HepG2 (cell line): Measurements from ENCODE around the gene CTNNA2. TPM values are rescaled to one million over a fixed set of nuclear protein-coding genes. Genes with fewer than 3 reads are reported as not detected.

ENCODE experiments used
- ATAC-seq: fragments of 200-7000 bp; cut with Tn5 transposase; 3 replicates; pipeline ENCODE4 v1.9.1; 2020; ENCODE audit warnings: mild to moderate bottlenecking, moderate library complexity
- BruUV-seq: library from RNA; stranded (reverse); fragments of 400-500 nt; replicated peaks from 2 replicates; lab custom pipeline; 2021; lab: Mats Ljungman, UMichigan
- CTCF ChIA-PET: fragments of 300-600 bp; formaldehyde crosslinking; extraction: SDS; loops from one replicate; lab custom pipeline; 2021; ENCODE audit warnings: low total read pairs, inconsistent platforms, low intra/inter-chr PET ratio; lab: Yijun Ruan, JAX
- POLR2A ChIA-PET: fragments of 350-600 bp; sonication (Branson Sonifier 250); formaldehyde crosslinking; loops from one replicate; lab custom pipeline; 2020; ENCODE audit warnings: antibody characterized with exemption, inconsistent platforms; lab: Yijun Ruan, JAX
- DNase-seq: peaks from one replicate; pipeline ENCODE4 v3.0.0-alpha.2; 2015; ENCODE audit warnings: low spot score
- FAIRE-seq: peaks from 3 replicates; lab custom pipeline; 2011; peaks lifted over from hg19 to GRCh38; lab: Jason Lieb, UNC
- H2AFZ ChIP-seq: one replicate; pipeline ENCODE4 v1.6.1; 2011; ENCODE audit warnings: low read length, inconsistent platforms
- H3K27ac ChIP-seq: fragments of 300-600 bp; 3 replicates; pipeline ENCODE4 v1.8.0; 2011; ENCODE audit warnings: mixed run types, mild to moderate bottlenecking, mixed read lengths, low read length, inconsistent platforms; ENCODE audit not compliant: insufficient read depth; ENCODE audit errors: extremely low read length
- H3K27me3 ChIP-seq, 2 experiments: fragments of 200-600 bp in 1 of 2; 2 replicates in 1 of 2; 3 replicates in 1 of 2; pipeline versions ENCODE4 v1.6.0 to v1.8.0; 2011; ENCODE audit warnings: low read length in 2 of 2, mild to moderate bottlenecking in 2 of 2, moderate library complexity in 2 of 2, inconsistent platforms in 1 of 2; ENCODE audit not compliant: insufficient read depth in 2 of 2, control insufficient read depth in 1 of 2
- H3K36me3 ChIP-seq, 2 experiments: fragments of 200-600 bp in 1 of 2; replicated peaks in 1 of 2; 2 replicates in 1 of 2; 3 replicates in 1 of 2; pipeline versions ENCODE4 v1.5.1 to v1.8.0; 2011; ENCODE audit warnings: low read length in 2 of 2, inconsistent platforms in 1 of 2; ENCODE audit not compliant: insufficient read depth in 2 of 2, control insufficient read depth in 1 of 2
- H3K4me1 ChIP-seq: 2 replicates; pipeline ENCODE4 v1.5.1; 2012; ENCODE audit warnings: low read length, inconsistent platforms; ENCODE audit not compliant: insufficient read depth
- H3K4me2 ChIP-seq: 2 replicates; pipeline ENCODE4 v1.6.0; 2011; ENCODE audit warnings: low read depth, low read length, inconsistent platforms
- H3K4me3 ChIP-seq, 3 experiments: fragments of 200-600 bp in 1 of 3; sonication (generic), shearing (Covaris generic) in 1 of 3; replicated peaks in 1 of 3; 2 replicates each; pipeline ENCODE4 v1.5.1; 2011 to 2016; ENCODE audit warnings: low read length in 3 of 3, inconsistent platforms in 2 of 3, low read depth in 2 of 3, mild to moderate bottlenecking in 2 of 3, control low read depth in 1 of 3, mixed read lengths in 1 of 3; ENCODE audit not compliant: insufficient read depth in 1 of 3
- H3K79me2 ChIP-seq: one replicate; pipeline ENCODE4 v1.6.1; 2011; ENCODE audit warnings: low read length, inconsistent platforms; ENCODE audit not compliant: insufficient read depth
- H3K9ac ChIP-seq: 2 replicates; pipeline ENCODE4 v1.6.0; 2011; ENCODE audit warnings: mild to moderate bottlenecking, low read depth, low read length, inconsistent platforms; ENCODE audit not compliant: insufficient read depth
- H3K9me3 ChIP-seq: 2 replicates; pipeline ENCODE4 v1.5.1; 2012; ENCODE audit warnings: mild to moderate bottlenecking, low read length
- H4K20me1 ChIP-seq: 2 replicates; pipeline ENCODE4 v1.6.0; 2011; ENCODE audit warnings: inconsistent platforms, mild to moderate bottlenecking, low read length, moderate library complexity; ENCODE audit not compliant: insufficient read depth
- AGO2 ChIP-seq: fragments of 200-400 bp; formaldehyde crosslinking; optimal IDR thresholded peaks from 2 replicates; pipeline ENCODE3; 2017; ENCODE audit warnings: mild to moderate bottlenecking, low read depth, low read length, moderate library complexity
- SMYD3 ChIP-seq: sonication (generic); formaldehyde crosslinking; IDR thresholded peaks from 2 replicates; pipeline ENCODE4 v1.8.1; 2023; ENCODE audit warnings: mild to moderate bottlenecking, missing genetic modification reagents
- WGBS: methylation state at CpG from one replicate; pipeline ENCODE4 v1.1.6; 2017; ENCODE audit warnings: low lambda C conversion rate; 5-methylcytosine and 5-hydroxymethylcytosine counted together
- in situ Hi-C: cut with HindIII; loops from 2 replicates; pipeline ENCODE4 v1.10.0; 2017; ENCODE audit warnings: low pct_unique_long_range_greater_than_20kb; ENCODE audit not compliant: extremely low pct_ligation_motif_present
- intact Hi-C: fragments of 100-400 bp; cut with micrococcal nuclease; formaldehyde crosslinking; loops from one replicate; pipeline ENCODE4 v1.10.0; 2022; ENCODE audit not compliant: unreplicated experiment
- polyA plus RNA-seq, 8 experiments: library from polyadenylated mRNA; depleted of rRNA in 3 of 8; stranded (reverse) in 7 of 8; unstranded in 1 of 8; fragments of >200 nt; fragmentation: Illumina TruSeq in 4 of 8; extraction: Trizol in 4 of 8; gene quantifications; 2 replicates each; pipeline versions ENCODE4 v1.2.1 to v1.2.3, GENCODE V29; 2011 to 2016; ENCODE audit warnings: low read depth in 4 of 8, missing spikeins in 1 of 8, mixed read lengths in 1 of 8; ENCODE audit not compliant: insufficient read depth in 1 of 8
- total RNA-seq, 5 experiments: library from RNA; depleted of rRNA; stranded (reverse); fragments of >200 nt; fragmentation: Illumina TruSeq; extraction: Trizol; gene quantifications; 2 replicates each; pipeline ENCODE4 v1.2.3, GENCODE V29; 2016; ENCODE audit warnings: low read depth in 1 of 5
- TF ChIP-seq, protein P1 (sequence below): IDR thresholded peaks from 2 replicates; pipeline ENCODE4 v1.6.1; 2016; ENCODE audit warnings: low read depth, missing genetic modification reagents, missing compliant biosample characterization
- TF ChIP-seq, protein P2 (sequence below): sonication (generic); formaldehyde crosslinking; IDR thresholded peaks from 2 replicates; pipeline ENCODE4 v1.9.0; 2022; ENCODE audit warnings: missing genetic modification reagents, mild to moderate bottlenecking, borderline replicate concordance

CTNNA2 gene
- total and polyA plus RNA-seq, 2 of the 13 experiments (the other 11 are each of a cell fraction or from before 2014, with no cell fraction given): not detected

DNA sequence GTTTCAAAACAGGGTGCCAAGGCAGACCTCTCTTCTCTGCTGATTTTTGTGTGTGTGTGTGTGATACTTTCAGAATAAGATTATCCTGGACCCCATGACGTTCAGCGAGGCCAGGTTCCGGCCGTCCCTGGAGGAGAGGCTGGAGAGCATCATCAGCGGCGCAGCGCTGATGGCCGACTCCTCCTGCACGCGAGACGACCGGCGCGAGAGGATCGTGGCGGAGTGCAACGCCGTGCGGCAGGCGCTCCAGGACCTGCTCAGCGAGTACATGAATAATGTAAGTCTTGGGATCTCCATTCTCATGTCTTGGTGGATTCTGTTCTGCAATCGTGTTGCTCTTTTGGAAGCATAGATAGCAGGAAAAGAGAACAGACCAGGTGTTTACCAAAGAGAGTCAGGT, 396.7 kb downstream of the CTNNA2 start (continued):
- TF ChIP-seq, protein P1, sequence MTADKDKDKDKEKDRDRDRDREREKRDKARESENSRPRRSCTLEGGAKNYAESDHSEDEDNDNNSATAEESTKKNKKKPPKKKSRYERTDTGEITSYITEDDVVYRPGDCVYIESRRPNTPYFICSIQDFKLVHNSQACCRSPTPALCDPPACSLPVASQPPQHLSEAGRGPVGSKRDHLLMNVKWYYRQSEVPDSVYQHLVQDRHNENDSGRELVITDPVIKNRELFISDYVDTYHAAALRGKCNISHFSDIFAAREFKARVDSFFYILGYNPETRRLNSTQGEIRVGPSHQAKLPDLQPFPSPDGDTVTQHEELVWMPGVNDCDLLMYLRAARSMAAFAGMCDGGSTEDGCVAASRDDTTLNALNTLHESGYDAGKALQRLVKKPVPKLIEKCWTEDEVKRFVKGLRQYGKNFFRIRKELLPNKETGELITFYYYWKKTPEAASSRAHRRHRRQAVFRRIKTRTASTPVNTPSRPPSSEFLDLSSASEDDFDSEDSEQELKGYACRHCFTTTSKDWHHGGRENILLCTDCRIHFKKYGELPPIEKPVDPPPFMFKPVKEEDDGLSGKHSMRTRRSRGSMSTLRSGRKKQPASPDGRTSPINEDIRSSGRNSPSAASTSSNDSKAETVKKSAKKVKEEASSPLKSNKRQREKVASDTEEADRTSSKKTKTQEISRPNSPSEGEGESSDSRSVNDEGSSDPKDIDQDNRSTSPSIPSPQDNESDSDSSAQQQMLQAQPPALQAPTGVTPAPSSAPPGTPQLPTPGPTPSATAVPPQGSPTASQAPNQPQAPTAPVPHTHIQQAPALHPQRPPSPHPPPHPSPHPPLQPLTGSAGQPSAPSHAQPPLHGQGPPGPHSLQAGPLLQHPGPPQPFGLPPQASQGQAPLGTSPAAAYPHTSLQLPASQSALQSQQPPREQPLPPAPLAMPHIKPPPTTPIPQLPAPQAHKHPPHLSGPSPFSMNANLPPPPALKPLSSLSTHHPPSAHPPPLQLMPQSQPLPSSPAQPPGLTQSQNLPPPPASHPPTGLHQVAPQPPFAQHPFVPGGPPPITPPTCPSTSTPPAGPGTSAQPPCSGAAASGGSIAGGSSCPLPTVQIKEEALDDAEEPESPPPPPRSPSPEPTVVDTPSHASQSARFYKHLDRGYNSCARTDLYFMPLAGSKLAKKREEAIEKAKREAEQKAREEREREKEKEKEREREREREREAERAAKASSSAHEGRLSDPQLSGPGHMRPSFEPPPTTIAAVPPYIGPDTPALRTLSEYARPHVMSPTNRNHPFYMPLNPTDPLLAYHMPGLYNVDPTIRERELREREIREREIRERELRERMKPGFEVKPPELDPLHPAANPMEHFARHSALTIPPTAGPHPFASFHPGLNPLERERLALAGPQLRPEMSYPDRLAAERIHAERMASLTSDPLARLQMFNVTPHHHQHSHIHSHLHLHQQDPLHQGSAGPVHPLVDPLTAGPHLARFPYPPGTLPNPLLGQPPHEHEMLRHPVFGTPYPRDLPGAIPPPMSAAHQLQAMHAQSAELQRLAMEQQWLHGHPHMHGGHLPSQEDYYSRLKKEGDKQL (CRISPR knock-in tag): no peak

DNA sequence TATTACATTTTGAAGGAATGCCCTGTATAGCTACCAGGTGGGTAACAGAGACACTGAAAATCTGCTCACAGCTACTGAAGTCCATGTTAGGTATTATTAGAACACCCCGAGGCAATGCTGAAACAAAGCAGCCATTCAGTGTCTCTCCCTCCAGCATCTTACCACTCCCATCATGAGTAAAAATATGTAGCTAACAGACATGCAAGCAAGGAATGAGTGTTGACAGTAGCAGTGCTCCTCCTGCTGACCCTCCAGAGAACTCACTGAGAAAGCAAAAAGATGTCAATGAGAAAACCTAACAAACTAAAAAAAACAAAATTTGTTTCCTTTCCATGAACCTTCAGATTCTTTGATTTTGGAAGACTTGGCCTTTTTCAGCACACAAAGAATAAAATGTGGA, 397.8 kb downstream of the CTNNA2 start:
- no peaks in the 10 kb centered on the region for H4K20me1 ChIP-seq
- FAIRE-seq (peak; percentile 15), DNase-seq (no peak), ATAC-seq (no peak)
- H2AFZ ChIP-seq: no peak overlapping the region
- BruUV-seq: no TSS peak
- ChIA-PET CTCF (no interaction called here), POLR2A (no interaction called here)
- H3K4me2 ChIP-seq: no peak overlapping the region
- H3K9me3 ChIP-seq: no peaks in the 10 kb centered on the region
- no peaks in the 10 kb centered on the region for H3K36me3 ChIP-seq
- 6% methylated on average over 1 of the region's 1 CpG for WGBS
- H3K9ac ChIP-seq: no peak overlapping the region
- H3K4me3 ChIP-seq: no peak overlapping the region
- in situ Hi-C loops (no loop called here), intact Hi-C loops (no loop called here)
- no peaks in the 10 kb centered on the region for H3K4me1 ChIP-seq
- TF ChIP-seq SMYD3 (CRISPR knock-in tag) (no peak), AGO2 (no peak)
- TF ChIP-seq, protein P2, sequence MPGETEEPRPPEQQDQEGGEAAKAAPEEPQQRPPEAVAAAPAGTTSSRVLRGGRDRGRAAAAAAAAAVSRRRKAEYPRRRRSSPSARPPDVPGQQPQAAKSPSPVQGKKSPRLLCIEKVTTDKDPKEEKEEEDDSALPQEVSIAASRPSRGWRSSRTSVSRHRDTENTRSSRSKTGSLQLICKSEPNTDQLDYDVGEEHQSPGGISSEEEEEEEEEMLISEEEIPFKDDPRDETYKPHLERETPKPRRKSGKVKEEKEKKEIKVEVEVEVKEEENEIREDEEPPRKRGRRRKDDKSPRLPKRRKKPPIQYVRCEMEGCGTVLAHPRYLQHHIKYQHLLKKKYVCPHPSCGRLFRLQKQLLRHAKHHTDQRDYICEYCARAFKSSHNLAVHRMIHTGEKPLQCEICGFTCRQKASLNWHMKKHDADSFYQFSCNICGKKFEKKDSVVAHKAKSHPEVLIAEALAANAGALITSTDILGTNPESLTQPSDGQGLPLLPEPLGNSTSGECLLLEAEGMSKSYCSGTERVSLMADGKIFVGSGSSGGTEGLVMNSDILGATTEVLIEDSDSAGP (CRISPR knock-in tag): no peak
- H3K79me2 ChIP-seq: no peaks in the 10 kb centered on the region
- H3K27me3 ChIP-seq: peaks cover 0 to 3% of the 10 kb centered on the region in 2 experiments; a peak in 1 of 5 replicates
- no peak overlapping the region for H3K27ac ChIP-seq
